ENCODE results near the gene THADA. TPM values are rescaled to one million over a fixed set of nuclear protein-coding genes. Genes with fewer than 3 reads are reported as not detected.
"Not testable (repeated sequence)": the region's sequence is repeated elsewhere in the genome, so short reads cannot be mapped to it uniquely, and the experiment has no call there.

The THADA gene
- total RNA-seq, 3 donors from 2014 or later = 50.3 to 60.4 (median 57.0) TPM

GRCh38 chr2:43397411-43397810 lies 198.4 kb downstream of the THADA start:
- no peaks in the 10 kb centered on the region for H3K27me3 Mint-ChIP-seq (ENCODE audit: low read depth)
- H3K4me3 Mint-ChIP-seq = no peak overlapping the region
- peaks cover 4% of the 10 kb centered on the region for H3K4me1 Mint-ChIP-seq (ENCODE audit: low read depth)
- DNase-seq (no peak), ATAC-seq (no peak)
- H3K36me3 Mint-ChIP-seq (ENCODE audit: insufficient read depth) = peaks cover 40% of the 10 kb centered on the region
- H3K9me3 Mint-ChIP-seq = no peaks in the 10 kb centered on the region

GRCh38 chr2:43396344-43396743 lies 199.5 kb downstream of the THADA start:
- H3K9me3 Mint-ChIP-seq; ATAC-seq; H3K4me1 Mint-ChIP-seq (ENCODE audit: low read depth); H3K27me3 Mint-ChIP-seq (ENCODE audit: low read depth); DNase-seq; H3K4me3 Mint-ChIP-seq: not testable (repeated sequence)
- peaks cover 42% of the 10 kb centered on the region for H3K36me3 Mint-ChIP-seq (ENCODE audit: insufficient read depth)

- Mint-ChIP-seq H3K4me3 (no peak overlapping the region), H3K27me3 (ENCODE audit: low read depth) (no peaks in the 10 kb centered on the region)
- no peak for ATAC-seq
These were observed 201.9 kb downstream of the THADA start for GRCh38 chr2:43393918-43394317.

GRCh38 chr2:43391878-43392215 lies 204.0 kb downstream of the THADA start:
- Mint-ChIP-seq H3K4me3 (no peak overlapping the region), H3K4me1 (ENCODE audit: low read depth) (peaks cover 25% of the 10 kb centered on the region), H3K36me3 (ENCODE audit: insufficient read depth) (peaks cover 30% of the 10 kb centered on the region), H3K27me3 (ENCODE audit: low read depth) (no peaks in the 10 kb centered on the region), H3K9me3 (no peaks in the 10 kb centered on the region)
- DNase-seq (no peak), ATAC-seq (no peak)

More at GRCh38 chr2:43393918-43394317, 201.9 kb downstream of the THADA start:
- Mint-ChIP-seq H3K9me3 (no peaks in the 10 kb centered on the region), H3K4me1 (ENCODE audit: low read depth) (peaks cover 5% of the 10 kb centered on the region), H3K36me3 (ENCODE audit: insufficient read depth) (peaks cover 40% of the 10 kb centered on the region)
- DNase-seq = no peak

- no peak for DNase-seq
- no peak for ATAC-seq
- Mint-ChIP-seq H3K4me1 (ENCODE audit: low read depth) (peaks cover 26% of the 10 kb centered on the region), H3K36me3 (ENCODE audit: insufficient read depth) (peaks cover 30% of the 10 kb centered on the region), H3K27me3 (ENCODE audit: low read depth) (no peaks in the 10 kb centered on the region), H3K4me3 (no peak overlapping the region), H3K9me3 (no peaks in the 10 kb centered on the region)
These were observed 204.5 kb downstream of the THADA start for GRCh38 chr2:43391201-43391877.

GRCh38 chr2:43389581-43390466 lies 206.0 kb downstream of the THADA start:
- Mint-ChIP-seq H3K4me1 (ENCODE audit: low read depth) (peaks cover 29% of the 10 kb centered on the region), H3K9me3 (no peaks in the 10 kb centered on the region)

GRCh38 chr2:43388371-43388770 lies 207.5 kb downstream of the THADA start:
- H3K4me3 Mint-ChIP-seq = no peak overlapping the region
- H3K27me3 Mint-ChIP-seq (ENCODE audit: low read depth) = no peaks in the 10 kb centered on the region
- no peak for DNase-seq
- peaks cover 37% of the 10 kb centered on the region for H3K4me1 Mint-ChIP-seq (ENCODE audit: low read depth)
- peaks cover 22% of the 10 kb centered on the region for H3K36me3 Mint-ChIP-seq (ENCODE audit: insufficient read depth)
- no peak for ATAC-seq
- no peaks in the 10 kb centered on the region for H3K9me3 Mint-ChIP-seq

More at GRCh38 chr2:43389581-43390466, 206.0 kb downstream of the THADA start:
- DNase-seq (no peak), ATAC-seq (no peak)
- Mint-ChIP-seq H3K27me3 (ENCODE audit: low read depth) (no peaks in the 10 kb centered on the region), H3K4me3 (no peak overlapping the region), H3K36me3 (ENCODE audit: insufficient read depth) (peaks cover 30% of the 10 kb centered on the region)

GRCh38 chr2:43387092-43388062 lies 208.5 kb downstream of the THADA start:
- Mint-ChIP-seq H3K4me3 (no peak overlapping the region), H3K36me3 (ENCODE audit: insufficient read depth) (peaks cover 15% of the 10 kb centered on the region), H3K9me3 (no peaks in the 10 kb centered on the region), H3K4me1 (ENCODE audit: low read depth) (peaks cover 37% of the 10 kb centered on the region), H3K27me3 (ENCODE audit: low read depth) (no peaks in the 10 kb centered on the region)
- peak; percentile 83 to 84 for ATAC-seq
- DNase-seq = no peak

- ATAC-seq; H3K9me3 Mint-ChIP-seq; DNase-seq; H3K4me3 Mint-ChIP-seq; H3K27me3 Mint-ChIP-seq (ENCODE audit: low read depth): not testable (repeated sequence)
- Mint-ChIP-seq H3K4me1 (ENCODE audit: low read depth) (peaks cover 37% of the 10 kb centered on the region), H3K36me3 (ENCODE audit: insufficient read depth) (peaks cover 18% of the 10 kb centered on the region)
These were observed 209.2 kb downstream of the THADA start for GRCh38 chr2:43386679-43387078.

GRCh38 chr2:43384143-43384542 lies 211.7 kb downstream of the THADA start:
- no peaks in the 10 kb centered on the region for H3K27me3 Mint-ChIP-seq (ENCODE audit: low read depth)
- ATAC-seq (no peak), DNase-seq (no peak)
- H3K4me1 Mint-ChIP-seq (ENCODE audit: low read depth) = peaks cover 33% of the 10 kb centered on the region
- H3K9me3 Mint-ChIP-seq = no peaks in the 10 kb centered on the region
- H3K4me3 Mint-ChIP-seq = no peak overlapping the region
- peaks cover 34% of the 10 kb centered on the region for H3K36me3 Mint-ChIP-seq (ENCODE audit: insufficient read depth)

GRCh38 chr2:43383533-43383932 lies 212.3 kb downstream of the THADA start:
- Mint-ChIP-seq H3K4me1 (ENCODE audit: low read depth) (peaks cover 29% of the 10 kb centered on the region), H3K27me3 (ENCODE audit: low read depth) (no peaks in the 10 kb centered on the region), H3K36me3 (ENCODE audit: insufficient read depth) (peaks cover 37% of the 10 kb centered on the region), H3K4me3 (no peak overlapping the region), H3K9me3 (no peaks in the 10 kb centered on the region)
- ATAC-seq = no peak
- no peak for DNase-seq

GRCh38 chr2:43379494-43379893 lies 216.3 kb downstream of the THADA start:
- Mint-ChIP-seq H3K36me3 (ENCODE audit: insufficient read depth) (peaks cover 41% of the 10 kb centered on the region), H3K4me1 (ENCODE audit: low read depth) (peaks cover 8% of the 10 kb centered on the region), H3K27me3 (ENCODE audit: low read depth) (no peaks in the 10 kb centered on the region), H3K9me3 (no peaks in the 10 kb centered on the region), H3K4me3 (no peak overlapping the region)
- DNase-seq (no peak), ATAC-seq (no peak)

- DNase-seq = no peak
- no peak for ATAC-seq
- no peaks in the 10 kb centered on the region for H3K27me3 Mint-ChIP-seq (ENCODE audit: low read depth)
- no peak overlapping the region for H3K4me3 Mint-ChIP-seq
- H3K4me1 Mint-ChIP-seq (ENCODE audit: low read depth) = no peaks in the 10 kb centered on the region
- no peaks in the 10 kb centered on the region for H3K9me3 Mint-ChIP-seq
- H3K36me3 Mint-ChIP-seq (ENCODE audit: insufficient read depth) = peaks cover 37% of the 10 kb centered on the region
These were observed 218.5 kb downstream of the THADA start for GRCh38 chr2:43377327-43377726.

All from activated T-cell treated with anti-CD3 and anti-CD28 coated beads, Interleukin-2, amount 50 U/mL, for 4 hours (primary cell).